HepG2 (cell line): ENCODE data around the gene C20orf204. TPM values are rescaled to one million over a fixed set of nuclear protein-coding genes. Genes with fewer than 3 reads are reported as not detected.

Experiments used
- CC2D1A ChIP-seq: sonication (generic); formaldehyde crosslinking; IDR thresholded peaks from 2 replicates; pipeline ENCODE4 v1.8.1; 2023; ENCODE audit warnings: mild to moderate bottlenecking, missing genetic modification reagents
- ELF1 ChIP-seq: sonication (generic); formaldehyde crosslinking; IDR thresholded peaks from 2 replicates; pipeline ENCODE4 v1.4.0; 2020; ENCODE audit warnings: missing genetic modification reagents
- HDAC2 ChIP-seq: sonication (generic); formaldehyde crosslinking; IDR thresholded peaks from 2 replicates; pipeline ENCODE4 v1.4.0; 2020; ENCODE audit warnings: missing genetic modification reagents
- HNF4A ChIP-seq: sonication (generic); formaldehyde crosslinking; IDR thresholded peaks from 2 replicates; pipeline ENCODE4 v1.4.0; 2020; ENCODE audit warnings: missing genetic modification reagents
- KLF16 ChIP-seq, 2 experiments: sonication (generic) in 1 of 2; formaldehyde crosslinking in 1 of 2; IDR thresholded peaks; 2 replicates each; pipeline versions ENCODE4 v1.6.1 to v1.8.0; 2016 to 2023; ENCODE audit warnings: missing genetic modification reagents in 2 of 2, missing compliant biosample characterization in 1 of 2
- SCMH1 ChIP-seq: sonication (generic); formaldehyde crosslinking; IDR thresholded peaks from 2 replicates; pipeline ENCODE4 v1.9.0; 2021; ENCODE audit warnings: missing genetic modification reagents, mild to moderate bottlenecking, borderline replicate concordance
- TRIM24 ChIP-seq: sonication (generic); formaldehyde crosslinking; IDR thresholded peaks from 2 replicates; pipeline ENCODE4 v1.8.0; 2022; ENCODE audit warnings: mild to moderate bottlenecking, missing genetic modification reagents
- ZNF564 ChIP-seq: sonication (generic); formaldehyde crosslinking; IDR thresholded peaks from 2 replicates; pipeline ENCODE4 v1.8.1; 2023; ENCODE audit warnings: mild to moderate bottlenecking, missing genetic modification reagents
- ZNF781 ChIP-seq: sonication (generic); formaldehyde crosslinking; IDR thresholded peaks from 2 replicates; pipeline ENCODE4 v1.5.1; 2020; ENCODE audit warnings: borderline replicate concordance, mild to moderate bottlenecking, missing genetic modification reagents; ENCODE audit errors: not compliant biosample characterization
- polyA plus RNA-seq, 8 experiments: library from polyadenylated mRNA; depleted of rRNA in 3 of 8; stranded (reverse) in 7 of 8; unstranded in 1 of 8; fragments of >200 nt; fragmentation: Illumina TruSeq in 4 of 8; extraction: Trizol in 4 of 8; gene quantifications; 2 replicates each; pipeline versions ENCODE4 v1.2.1 to v1.2.3, GENCODE V29; 2011 to 2016; ENCODE audit warnings: low read depth in 4 of 8, missing spikeins in 1 of 8, mixed read lengths in 1 of 8; ENCODE audit not compliant: insufficient read depth in 1 of 8
- total RNA-seq, 5 experiments: library from RNA; depleted of rRNA; stranded (reverse); fragments of >200 nt; fragmentation: Illumina TruSeq; extraction: Trizol; gene quantifications; 2 replicates each; pipeline ENCODE4 v1.2.3, GENCODE V29; 2016; ENCODE audit warnings: low read depth in 1 of 5
- TF ChIP-seq, protein P1 (sequence below): sonication (generic); formaldehyde crosslinking; IDR thresholded peaks from 2 replicates; pipeline ENCODE4 v1.8.0; 2022; ENCODE audit warnings: missing genetic modification reagents, mild to moderate bottlenecking, borderline replicate concordance
- TF ChIP-seq, protein P2 (sequence below): IDR thresholded peaks from 2 replicates; pipeline ENCODE4 v1.6.1; 2012; ENCODE audit warnings: low read length, improper control_type of control experiment
- TF ChIP-seq, protein P3 (sequence below): sonication (generic); formaldehyde crosslinking; IDR thresholded peaks from 2 replicates; pipeline ENCODE4 v1.4.0; 2020; ENCODE audit warnings: missing genetic modification reagents, borderline replicate concordance
- TF ChIP-seq, protein P4 (sequence below): sonication (generic); formaldehyde crosslinking; IDR thresholded peaks from 2 replicates; pipeline ENCODE4 v1.4.0; 2020; ENCODE audit warnings: missing genetic modification reagents, mild to moderate bottlenecking, borderline replicate concordance
- TF ChIP-seq, protein P5 (sequence below): sonication (generic); formaldehyde crosslinking; IDR thresholded peaks from 2 replicates; pipeline ENCODE4 v1.4.0; 2020; ENCODE audit warnings: mild to moderate bottlenecking, missing genetic modification reagents
- TF ChIP-seq, protein P6 (sequence below): sonication (generic); formaldehyde crosslinking; IDR thresholded peaks from 2 replicates; pipeline ENCODE4 v1.5.1; 2020; ENCODE audit warnings: mild to moderate bottlenecking, missing genetic modification reagents, moderate library complexity

Gene C20orf204
- total and polyA plus RNA-seq, 2 of the 13 experiments (the other 11 are each of a cell fraction or from before 2014, with no cell fraction given): 22.1 to 80.0 TPM

DNA sequence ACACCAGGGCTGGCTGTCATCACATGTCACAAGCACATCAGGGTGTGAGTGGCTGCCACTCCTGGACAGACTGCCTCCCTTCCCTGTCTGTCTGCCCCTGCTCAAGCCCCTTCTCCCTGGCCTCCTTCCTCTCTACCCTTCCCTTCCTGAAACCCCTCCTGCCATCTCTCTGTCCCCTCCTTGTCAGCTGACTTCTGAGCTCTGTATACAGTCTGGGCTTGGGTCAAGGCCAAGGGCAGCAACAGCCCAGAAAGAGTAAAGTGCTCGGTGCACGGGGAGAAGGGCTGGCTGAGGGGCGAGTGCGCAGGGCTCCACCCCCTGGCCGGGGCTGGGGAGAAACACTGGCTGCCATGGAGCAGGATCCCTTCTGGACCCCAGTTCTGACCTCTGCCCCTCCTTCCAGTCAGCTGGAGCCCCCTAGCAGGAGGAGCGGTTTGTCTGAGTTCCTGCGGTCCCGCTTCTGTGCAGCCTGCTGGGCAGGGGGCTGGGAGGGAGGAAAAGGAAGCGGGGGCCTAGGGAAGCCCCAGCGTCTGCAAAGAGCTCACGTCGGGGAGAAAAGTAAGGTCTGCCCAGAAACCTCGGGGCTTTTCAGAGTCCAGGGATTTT, 46.2 kb downstream of the C20orf204 start (continued):
- TF ChIP-seq, protein P1, sequence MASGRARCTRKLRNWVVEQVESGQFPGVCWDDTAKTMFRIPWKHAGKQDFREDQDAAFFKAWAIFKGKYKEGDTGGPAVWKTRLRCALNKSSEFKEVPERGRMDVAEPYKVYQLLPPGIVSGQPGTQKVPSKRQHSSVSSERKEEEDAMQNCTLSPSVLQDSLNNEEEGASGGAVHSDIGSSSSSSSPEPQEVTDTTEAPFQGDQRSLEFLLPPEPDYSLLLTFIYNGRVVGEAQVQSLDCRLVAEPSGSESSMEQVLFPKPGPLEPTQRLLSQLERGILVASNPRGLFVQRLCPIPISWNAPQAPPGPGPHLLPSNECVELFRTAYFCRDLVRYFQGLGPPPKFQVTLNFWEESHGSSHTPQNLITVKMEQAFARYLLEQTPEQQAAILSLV (CRISPR knock-in tag): 0 out of 2 replicates have a peak, but pooled peaks have one; percentile 4
- TF ChIP-seq ZNF564 (CRISPR knock-in tag): 0 out of 2 replicates have a peak, but pooled peaks have one; percentile 26
- TF ChIP-seq HDAC2: 0 out of 2 replicates have a peak, but pooled peaks have one; percentile 39
- TF ChIP-seq, protein P2, sequence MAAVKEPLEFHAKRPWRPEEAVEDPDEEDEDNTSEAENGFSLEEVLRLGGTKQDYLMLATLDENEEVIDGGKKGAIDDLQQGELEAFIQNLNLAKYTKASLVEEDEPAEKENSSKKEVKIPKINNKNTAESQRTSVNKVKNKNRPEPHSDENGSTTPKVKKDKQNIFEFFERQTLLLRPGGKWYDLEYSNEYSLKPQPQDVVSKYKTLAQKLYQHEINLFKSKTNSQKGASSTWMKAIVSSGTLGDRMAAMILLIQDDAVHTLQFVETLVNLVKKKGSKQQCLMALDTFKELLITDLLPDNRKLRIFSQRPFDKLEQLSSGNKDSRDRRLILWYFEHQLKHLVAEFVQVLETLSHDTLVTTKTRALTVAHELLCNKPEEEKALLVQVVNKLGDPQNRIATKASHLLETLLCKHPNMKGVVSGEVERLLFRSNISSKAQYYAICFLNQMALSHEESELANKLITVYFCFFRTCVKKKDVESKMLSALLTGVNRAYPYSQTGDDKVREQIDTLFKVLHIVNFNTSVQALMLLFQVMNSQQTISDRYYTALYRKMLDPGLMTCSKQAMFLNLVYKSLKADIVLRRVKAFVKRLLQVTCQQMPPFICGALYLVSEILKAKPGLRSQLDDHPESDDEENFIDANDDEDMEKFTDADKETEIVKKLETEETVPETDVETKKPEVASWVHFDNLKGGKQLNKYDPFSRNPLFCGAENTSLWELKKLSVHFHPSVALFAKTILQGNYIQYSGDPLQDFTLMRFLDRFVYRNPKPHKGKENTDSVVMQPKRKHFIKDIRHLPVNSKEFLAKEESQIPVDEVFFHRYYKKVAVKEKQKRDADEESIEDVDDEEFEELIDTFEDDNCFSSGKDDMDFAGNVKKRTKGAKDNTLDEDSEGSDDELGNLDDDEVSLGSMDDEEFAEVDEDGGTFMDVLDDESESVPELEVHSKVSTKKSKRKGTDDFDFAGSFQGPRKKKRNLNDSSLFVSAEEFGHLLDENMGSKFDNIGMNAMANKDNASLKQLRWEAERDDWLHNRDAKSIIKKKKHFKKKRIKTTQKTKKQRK: no peak
- TF ChIP-seq SCMH1 (CRISPR knock-in tag): no peak
- TF ChIP-seq, protein P3, sequence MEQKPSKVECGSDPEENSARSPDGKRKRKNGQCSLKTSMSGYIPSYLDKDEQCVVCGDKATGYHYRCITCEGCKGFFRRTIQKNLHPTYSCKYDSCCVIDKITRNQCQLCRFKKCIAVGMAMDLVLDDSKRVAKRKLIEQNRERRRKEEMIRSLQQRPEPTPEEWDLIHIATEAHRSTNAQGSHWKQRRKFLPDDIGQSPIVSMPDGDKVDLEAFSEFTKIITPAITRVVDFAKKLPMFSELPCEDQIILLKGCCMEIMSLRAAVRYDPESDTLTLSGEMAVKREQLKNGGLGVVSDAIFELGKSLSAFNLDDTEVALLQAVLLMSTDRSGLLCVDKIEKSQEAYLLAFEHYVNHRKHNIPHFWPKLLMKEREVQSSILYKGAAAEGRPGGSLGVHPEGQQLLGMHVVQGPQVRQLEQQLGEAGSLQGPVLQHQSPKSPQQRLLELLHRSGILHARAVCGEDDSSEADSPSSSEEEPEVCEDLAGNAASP (CRISPR knock-in tag): peak; percentile 80; the same call in 1 of the 2 replicates
- TF ChIP-seq, protein P4, sequence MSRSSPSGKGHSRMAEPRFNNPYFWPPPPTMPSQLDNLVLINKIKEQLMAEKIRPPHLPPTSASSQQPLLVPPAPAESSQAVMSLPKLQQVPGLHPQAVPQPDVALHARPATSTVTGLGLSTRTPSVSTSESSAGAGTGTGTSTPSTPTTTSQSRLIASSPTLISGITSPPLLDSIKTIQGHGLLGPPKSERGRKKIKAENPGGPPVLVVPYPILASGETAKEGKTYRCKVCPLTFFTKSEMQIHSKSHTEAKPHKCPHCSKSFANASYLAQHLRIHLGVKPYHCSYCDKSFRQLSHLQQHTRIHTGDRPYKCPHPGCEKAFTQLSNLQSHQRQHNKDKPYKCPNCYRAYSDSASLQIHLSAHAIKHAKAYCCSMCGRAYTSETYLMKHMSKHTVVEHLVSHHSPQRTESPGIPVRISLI (CRISPR knock-in tag): no peak
- TF ChIP-seq ELF1: 0 out of 2 replicates have a peak, but pooled peaks have one; percentile 36
- TF ChIP-seq, protein P5, sequence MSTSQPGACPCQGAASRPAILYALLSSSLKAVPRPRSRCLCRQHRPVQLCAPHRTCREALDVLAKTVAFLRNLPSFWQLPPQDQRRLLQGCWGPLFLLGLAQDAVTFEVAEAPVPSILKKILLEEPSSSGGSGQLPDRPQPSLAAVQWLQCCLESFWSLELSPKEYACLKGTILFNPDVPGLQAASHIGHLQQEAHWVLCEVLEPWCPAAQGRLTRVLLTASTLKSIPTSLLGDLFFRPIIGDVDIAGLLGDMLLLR (CRISPR knock-in tag): no peak
- TF ChIP-seq, protein P6, sequence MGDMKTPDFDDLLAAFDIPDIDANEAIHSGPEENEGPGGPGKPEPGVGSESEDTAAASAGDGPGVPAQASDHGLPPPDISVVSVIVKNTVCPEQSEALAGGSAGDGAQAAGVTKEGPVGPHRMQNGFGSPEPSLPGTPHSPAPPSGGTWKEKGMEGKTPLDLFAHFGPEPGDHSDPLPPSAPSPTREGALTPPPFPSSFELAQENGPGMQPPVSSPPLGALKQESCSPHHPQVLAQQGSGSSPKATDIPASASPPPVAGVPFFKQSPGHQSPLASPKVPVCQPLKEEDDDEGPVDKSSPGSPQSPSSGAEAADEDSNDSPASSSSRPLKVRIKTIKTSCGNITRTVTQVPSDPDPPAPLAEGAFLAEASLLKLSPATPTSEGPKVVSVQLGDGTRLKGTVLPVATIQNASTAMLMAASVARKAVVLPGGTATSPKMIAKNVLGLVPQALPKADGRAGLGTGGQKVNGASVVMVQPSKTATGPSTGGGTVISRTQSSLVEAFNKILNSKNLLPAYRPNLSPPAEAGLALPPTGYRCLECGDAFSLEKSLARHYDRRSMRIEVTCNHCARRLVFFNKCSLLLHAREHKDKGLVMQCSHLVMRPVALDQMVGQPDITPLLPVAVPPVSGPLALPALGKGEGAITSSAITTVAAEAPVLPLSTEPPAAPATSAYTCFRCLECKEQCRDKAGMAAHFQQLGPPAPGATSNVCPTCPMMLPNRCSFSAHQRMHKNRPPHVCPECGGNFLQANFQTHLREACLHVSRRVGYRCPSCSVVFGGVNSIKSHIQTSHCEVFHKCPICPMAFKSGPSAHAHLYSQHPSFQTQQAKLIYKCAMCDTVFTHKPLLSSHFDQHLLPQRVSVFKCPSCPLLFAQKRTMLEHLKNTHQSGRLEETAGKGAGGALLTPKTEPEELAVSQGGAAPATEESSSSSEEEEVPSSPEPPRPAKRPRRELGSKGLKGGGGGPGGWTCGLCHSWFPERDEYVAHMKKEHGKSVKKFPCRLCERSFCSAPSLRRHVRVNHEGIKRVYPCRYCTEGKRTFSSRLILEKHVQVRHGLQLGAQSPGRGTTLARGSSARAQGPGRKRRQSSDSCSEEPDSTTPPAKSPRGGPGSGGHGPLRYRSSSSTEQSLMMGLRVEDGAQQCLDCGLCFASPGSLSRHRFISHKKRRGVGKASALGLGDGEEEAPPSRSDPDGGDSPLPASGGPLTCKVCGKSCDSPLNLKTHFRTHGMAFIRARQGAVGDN (CRISPR knock-in tag): peak; percentile 42; the same call in 1 of the 2 replicates
- TF ChIP-seq TRIM24 (CRISPR knock-in tag): no peak
- TF ChIP-seq KLF16 (CRISPR knock-in tag; IDR thresholded peaks at IDR 0.05): peak in 1 of 2 experiments; percentile 55; a peak in 1 of 4 replicates
- TF ChIP-seq ZNF781 (CRISPR knock-in tag): peak; percentile 51
- no peak for TF ChIP-seq CC2D1A (CRISPR knock-in tag)
- TF ChIP-seq HNF4A (CRISPR knock-in tag): peak; percentile 51
